Left renal cortex interstitium (tissue), 4 donors: ENCODE results near the gene TUBB4B. TPM values are rescaled to one million over a fixed set of nuclear protein-coding genes. Genes with fewer than 3 reads are reported as not detected.
A peak's percentile ranks its signal among the peaks of the same experiment; 100 is the strongest.

Experiments
- DNase-seq, 4 donors: peaks; one replicate each; pipeline ENCODE4 v3.0.0-alpha.2; 2013; ENCODE audit warnings: low read depth in 4 of 4, low spot score in 2 of 4, missing footprints in 1 of 4
- polyA plus RNA-seq, 4 donors: library from polyadenylated mRNA; unstranded; fragments of 120-200 nt; gene quantifications; one replicate each; pipeline ENCODE4 v1.2.1, GENCODE V29; 2013; ENCODE audit not compliant: insufficient read length in 4 of 4

The TUBB4B gene
- polyA plus RNA-seq, 4 donors = 324 to 444 (median 393) TPM

DNA sequence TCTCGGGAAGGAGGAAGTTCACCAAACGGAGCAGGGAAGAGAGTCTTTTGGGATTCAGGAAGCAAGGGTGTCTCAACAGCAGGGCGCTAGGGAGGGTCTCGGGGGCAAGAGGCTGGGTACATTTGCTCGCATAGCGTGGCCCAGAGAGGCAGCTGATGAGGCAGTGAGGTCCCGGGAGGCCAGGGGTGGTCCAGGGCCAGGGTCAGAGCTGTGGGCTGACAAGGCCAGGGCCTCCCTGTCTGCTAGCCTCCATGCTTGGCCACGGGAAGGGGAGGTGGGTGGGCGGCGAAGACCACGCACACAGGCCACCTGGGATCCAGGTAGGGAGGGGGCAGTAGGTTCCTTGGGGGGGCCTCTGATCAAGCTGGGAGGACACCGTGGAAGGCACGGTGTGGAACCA lies 29.6 kb upstream of the TUBB4B start:
- no peak for DNase-seq

GRCh38 chr9:137212520-137212919 lies 28.6 kb upstream of the TUBB4B start:
- DNase-seq = no peak

DNA sequence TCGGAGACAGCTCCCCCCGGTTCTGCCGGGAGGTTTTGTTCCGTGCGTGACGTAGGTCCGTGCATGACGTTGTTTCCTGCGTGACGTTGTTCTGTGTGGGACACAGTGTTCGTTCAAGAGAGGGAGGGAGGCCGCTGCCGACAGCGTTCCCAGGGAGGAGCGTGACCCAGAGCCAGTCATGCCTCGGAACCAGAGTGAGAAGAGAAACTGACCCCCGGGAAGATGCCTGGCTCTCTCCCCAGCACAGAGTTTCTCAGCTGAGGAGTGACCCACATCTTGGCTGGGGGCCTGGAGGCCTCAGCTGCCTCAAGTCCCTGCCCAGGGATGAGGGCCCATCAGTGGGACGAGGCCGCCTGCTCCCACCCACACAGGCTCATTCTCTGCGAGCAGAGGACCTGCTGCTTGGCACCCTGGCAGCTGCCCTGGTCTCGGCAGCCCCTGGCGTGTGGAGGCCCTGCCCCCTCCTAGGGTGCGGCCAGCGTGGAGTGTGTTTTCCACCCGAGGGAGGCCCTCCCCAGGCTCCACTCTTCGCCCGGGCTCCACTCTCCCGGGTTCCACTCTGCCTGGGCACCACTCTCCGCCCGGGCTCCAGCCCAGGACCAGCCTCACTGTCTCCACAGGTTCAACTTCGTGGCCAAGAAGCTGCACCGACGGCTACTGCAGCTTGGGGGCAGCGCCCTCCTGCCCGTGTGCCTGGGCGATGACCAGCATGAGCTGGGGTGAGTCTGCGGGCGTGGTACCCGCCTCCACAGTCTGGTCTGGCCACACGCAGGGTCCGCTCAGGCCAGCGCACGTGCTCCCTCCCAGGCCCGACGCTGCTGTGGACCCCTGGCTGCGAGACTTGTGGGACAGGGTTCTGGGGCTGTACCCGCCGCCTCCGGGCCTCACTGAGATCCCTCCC lies 27.7 kb upstream of the TUBB4B start:
- DNase-seq = no peak

DNA sequence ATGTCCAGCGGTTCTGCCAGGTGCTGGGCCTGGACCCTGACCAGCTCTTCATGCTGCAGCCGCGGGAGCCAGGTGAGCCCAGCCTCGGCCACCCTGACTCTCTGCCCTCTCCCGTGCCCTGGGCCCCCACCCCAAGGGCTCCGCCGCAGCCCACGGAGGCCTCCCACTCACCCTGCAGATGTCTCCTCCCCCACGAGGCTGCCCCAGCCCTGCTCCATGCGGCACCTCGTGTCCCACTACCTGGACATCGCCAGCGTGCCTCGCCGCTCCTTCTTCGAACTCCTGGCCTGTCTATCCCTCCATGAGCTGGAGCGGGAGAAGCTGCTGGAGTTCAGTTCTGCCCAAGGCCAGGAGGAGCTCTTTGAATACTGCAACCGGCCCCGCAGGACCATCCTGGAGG lies 26.5 kb upstream of the TUBB4B start:
- no peak for DNase-seq

GRCh38 chr9:137215196-137215986 lies 25.7 kb upstream of the TUBB4B start:
- no peak for DNase-seq

GRCh38 chr9:137216188-137216965 lies 24.7 kb upstream of the TUBB4B start:
- no peak for DNase-seq

DNA sequence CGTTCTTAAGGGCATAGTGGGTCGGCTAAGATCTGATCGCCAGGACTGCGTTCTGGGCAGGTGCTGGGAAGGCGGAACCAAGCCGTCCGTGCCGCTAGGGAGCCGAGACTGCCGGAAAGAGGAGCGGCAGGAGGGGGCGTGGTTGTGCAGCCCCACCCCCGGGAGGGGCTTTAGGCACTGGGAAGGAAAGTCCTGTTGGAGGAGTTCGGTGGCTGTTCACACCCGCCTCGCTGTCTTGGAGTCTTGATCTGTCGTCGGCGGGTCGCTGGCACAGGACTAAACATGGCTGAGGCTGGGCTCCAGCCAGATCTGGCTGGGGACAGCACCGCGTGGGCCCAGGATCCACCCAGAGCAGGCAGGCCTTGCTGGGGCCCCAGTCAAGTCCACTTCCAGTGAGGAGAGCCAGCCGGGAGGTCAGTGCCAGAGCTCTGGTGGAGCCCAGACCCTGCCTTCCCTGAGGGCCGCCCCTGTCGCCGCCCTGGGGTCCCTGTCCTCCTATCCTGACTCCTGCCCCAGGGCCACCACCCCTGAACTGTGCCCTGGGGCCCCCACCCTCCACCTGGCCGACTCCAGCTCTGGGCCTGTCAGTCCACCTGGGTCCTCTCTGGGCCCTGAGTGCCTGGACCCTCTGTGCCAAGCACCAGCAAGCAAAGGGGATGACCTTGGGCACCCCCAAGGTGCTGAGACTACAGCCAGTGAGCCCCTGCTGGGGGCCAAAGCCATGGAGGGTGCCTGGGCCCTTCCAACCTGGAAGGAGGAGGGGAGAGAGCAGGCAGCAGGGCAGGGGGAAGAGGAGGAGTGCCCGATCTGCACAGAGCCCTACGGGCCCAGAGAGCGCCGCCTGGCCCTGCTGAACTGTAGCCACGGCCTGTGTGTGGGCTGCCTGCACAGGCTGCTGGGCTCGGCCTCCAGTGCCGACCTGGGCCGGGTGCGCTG lies 23.5 kb upstream of the TUBB4B start:
- no peak for DNase-seq

DNA sequence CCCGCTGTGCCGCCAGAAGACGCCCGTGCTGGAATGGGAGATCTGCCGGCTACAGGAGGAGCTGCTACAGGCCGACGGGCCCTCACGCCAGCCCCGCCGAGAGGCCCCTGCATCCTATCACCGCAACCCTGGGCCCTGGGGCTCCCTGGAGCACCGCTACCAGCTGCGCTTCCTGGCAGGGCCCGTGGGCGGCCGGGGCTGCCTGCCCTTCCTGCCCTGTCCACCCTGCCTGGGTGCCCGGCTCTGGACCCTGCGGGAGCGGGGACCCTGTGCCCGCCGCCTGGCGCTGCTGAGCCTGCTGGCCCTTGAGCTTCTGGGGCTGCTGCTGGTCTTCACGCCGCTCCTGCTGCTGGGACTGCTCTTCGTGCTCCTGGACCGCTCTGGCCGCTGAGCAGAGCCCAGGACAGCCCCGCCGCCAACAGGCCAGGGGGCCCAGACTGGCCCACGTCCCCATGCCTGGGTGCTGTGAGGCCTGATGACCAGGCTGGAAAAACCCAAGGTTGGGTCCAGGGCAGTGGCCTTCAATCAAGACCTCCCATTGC lies 22.8 kb upstream of the TUBB4B start:
- DNase-seq = no peak

GRCh38 chr9:137218754-137219271 lies 22.3 kb upstream of the TUBB4B start:
- DNase-seq = no peak

- DNase-seq = no peak
Measured at GRCh38 chr9:137219757-137220316, 21.2 kb upstream of the TUBB4B start.

GRCh38 chr9:137220317-137221094 lies 20.6 kb upstream of the TUBB4B start:
- DNase-seq = no peak

DNA sequence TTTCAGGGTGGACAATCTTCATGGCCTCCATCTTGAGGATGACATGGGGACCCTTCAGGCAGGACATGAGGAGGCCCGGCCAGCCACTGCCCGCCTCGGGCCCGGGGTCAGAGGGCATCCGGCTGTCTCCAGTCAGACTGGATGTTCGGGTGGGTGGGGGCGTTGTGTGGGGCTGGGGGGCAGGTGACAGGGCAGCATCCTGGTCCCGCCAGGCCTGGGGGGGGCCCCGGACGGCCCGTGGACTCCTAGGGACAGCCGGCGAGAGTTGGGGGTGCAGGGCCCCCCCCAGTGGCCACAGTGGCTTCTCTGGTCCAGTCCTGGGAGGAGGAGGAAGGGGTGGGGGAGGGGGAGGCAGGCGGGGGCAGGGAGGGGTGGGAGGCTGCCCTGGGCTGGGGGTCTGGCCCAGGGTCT lies 20.0 kb upstream of the TUBB4B start:
- no peak for DNase-seq

- DNase-seq = no peak
Measured at GRCh38 chr9:137221506-137222111, 19.5 kb upstream of the TUBB4B start.

DNA sequence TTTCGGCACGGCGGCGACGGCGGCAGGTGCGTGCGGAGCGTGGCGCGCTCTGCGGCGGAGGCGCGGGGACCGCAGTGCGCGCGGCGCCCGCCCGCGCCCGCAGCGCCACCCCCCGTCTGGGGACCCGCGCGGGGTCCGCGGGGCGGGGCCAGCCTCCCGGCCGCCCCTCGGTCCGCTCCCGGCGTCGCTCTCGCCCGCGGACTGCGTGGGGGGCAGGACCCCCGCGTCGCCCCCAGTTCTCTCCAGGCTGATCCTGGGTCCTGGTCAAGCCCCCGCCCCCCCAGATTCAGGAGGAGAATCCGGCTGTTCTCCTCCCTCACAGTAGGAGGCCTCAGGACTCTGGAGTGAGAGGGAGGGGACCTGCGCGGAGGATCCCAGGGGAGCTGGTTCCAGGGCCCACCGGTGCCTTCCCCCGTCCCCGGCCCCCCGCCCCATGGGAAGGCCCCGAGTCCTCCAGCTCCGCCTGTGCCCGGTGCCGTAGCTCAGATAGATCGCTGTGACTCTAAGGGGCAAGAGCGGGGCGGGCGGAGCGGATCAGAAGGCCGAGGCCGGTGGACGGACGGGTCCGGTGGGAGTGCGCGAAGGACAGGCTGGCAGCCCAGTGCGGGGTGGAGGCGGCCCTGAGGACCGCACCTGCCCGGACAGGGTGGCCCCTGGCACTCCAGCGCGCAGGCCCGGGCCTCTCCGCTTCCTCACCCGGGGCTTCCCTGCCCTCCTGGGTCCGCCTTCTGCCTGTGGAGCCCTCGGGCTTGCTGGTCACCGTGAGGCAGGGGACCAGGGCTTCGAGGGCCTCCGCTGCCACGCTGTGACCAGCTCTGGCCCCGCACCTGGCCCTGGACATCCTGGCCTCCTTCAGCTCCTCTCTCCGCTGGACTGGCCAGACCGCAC lies 18.7 kb upstream of the TUBB4B start, which contains the start of gene RNF208:
RNF208 (minus strand) TSS at position 51 of the 888 bp plus-strand sequence. CDS start 1,028 bp downstream, outside the sequence.
- DNase-seq = no peak

DNA sequence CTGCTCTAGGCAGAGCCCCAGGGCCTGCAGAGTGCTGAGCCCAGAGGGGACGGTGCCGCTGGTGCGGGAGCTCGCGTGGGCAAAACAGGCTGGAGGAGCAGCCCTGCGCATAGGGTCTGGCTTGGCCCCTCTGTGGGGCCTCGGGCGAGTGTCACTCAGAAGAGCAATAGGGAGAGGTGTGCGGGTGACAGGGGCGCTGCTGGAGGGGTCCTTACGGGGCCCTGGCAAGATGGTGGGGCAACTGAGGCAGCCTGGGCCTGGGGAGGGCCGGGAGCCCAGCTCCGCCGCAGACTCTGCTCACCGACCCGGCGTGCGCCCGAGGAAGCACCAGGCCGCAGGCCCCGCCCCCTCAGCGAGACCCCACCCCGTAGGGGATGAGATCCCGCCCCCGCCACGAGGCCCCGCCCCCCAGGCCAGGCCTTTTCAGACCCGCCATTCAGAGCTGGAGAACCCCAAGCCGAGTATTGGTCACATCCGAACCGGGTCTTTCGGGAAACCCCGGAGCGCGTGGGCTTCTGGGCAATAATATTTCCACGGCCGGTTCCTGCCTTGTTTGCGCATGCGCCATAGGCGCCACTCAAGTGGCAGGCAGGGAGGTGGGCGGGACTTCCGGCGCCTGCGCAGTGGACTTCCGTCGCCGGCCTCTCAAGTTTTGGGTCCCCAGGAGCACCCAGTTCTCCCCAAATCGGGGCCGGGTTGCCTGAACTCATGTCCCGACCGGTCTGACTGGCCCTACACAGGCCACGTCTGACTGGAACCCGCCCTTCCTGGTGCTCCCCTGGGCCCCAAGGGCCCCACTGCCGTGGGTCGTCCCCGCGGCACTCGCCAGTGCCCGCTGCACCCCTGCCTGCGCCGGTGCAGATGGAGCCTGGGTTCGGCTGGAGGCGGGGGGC lies 17.8 kb upstream of the TUBB4B start:
- DNase-seq = peak; percentile 87 to 94 (median 90)
